WTC11 (cell line): ENCODE results near the gene HPN. TPM values are rescaled to one million over a fixed set of nuclear protein-coding genes. Genes with fewer than 3 reads are reported as not detected.

Experiments used
- ATAC-seq: fragments of 200-7000 bp; cut with Tn5 transposase; 2 replicates; pipeline ENCODE4 v1.10.0; 2021; ENCODE audit warnings: mild to moderate bottlenecking, moderate library complexity
- CTCF ChIA-PET: fragments of 300-600 bp; sonication (Branson Sonifier 250); formaldehyde crosslinking; loops from one replicate; lab custom pipeline; 2021; ENCODE audit warnings: antibody characterized with exemption; lab: Charles Lee
- POLR2A ChIA-PET: fragments of 350-600 bp; sonication (Branson Sonifier 250); formaldehyde crosslinking; loops from one replicate; lab custom pipeline; 2021; ENCODE audit warnings: antibody characterized with exemption; lab: Charles Lee
- DNase-seq: peaks from one replicate; pipeline ENCODE4 v3.0.0; 2021; ENCODE audit warnings: low spot score
- H3K27ac Mint-ChIP-seq: 2 replicates; pipeline ENCODE4 v1.8.0; 2021; ENCODE audit warnings: mixed read lengths
- H3K27me3 Mint-ChIP-seq: 2 replicates; pipeline ENCODE4 v1.8.0; 2021; ENCODE audit warnings: low read depth, mild to moderate bottlenecking, moderate library complexity, mixed read lengths
- H3K36me3 Mint-ChIP-seq: 2 replicates; pipeline ENCODE4 v1.8.0; 2021; ENCODE audit warnings: mixed read lengths
- H3K4me1 Mint-ChIP-seq: 2 replicates; pipeline ENCODE4 v1.8.0; 2022; ENCODE audit warnings: mixed read lengths
- H3K4me3 Mint-ChIP-seq: 2 replicates; pipeline ENCODE4 v1.8.0; 2021; ENCODE audit warnings: mild to moderate bottlenecking, moderate library complexity, mixed read lengths
- H3K9me3 Mint-ChIP-seq: 2 replicates; pipeline ENCODE4 v1.8.0; 2021; ENCODE audit warnings: mixed read lengths
- ATF1 ChIP-seq: sonication (generic); formaldehyde crosslinking; IDR thresholded peaks from 2 replicates; pipeline ENCODE4 v1.8.1; 2023; ENCODE audit warnings: mild to moderate bottlenecking, moderate library complexity, missing genetic modification reagents
- ELF4 ChIP-seq: sonication (generic); formaldehyde crosslinking; IDR thresholded peaks from 2 replicates; pipeline ENCODE4 v1.8.1; 2022; ENCODE audit warnings: low read depth, mild to moderate bottlenecking, moderate library complexity, missing genetic modification reagents
- EMX1 ChIP-seq: fragments of 250-450 bp; sonication (Bioruptor Pico); IDR thresholded peaks from 2 replicates; pipeline ENCODE4 v1.8.0; 2021; ENCODE audit warnings: mild to moderate bottlenecking
- FOXK1 ChIP-seq: sonication (generic); formaldehyde crosslinking; IDR thresholded peaks from 2 replicates; pipeline ENCODE4 v1.8.0; 2022; ENCODE audit warnings: mild to moderate bottlenecking, moderate library complexity, missing genetic modification reagents
- GABPB1 ChIP-seq: sonication (generic); formaldehyde crosslinking; IDR thresholded peaks from 2 replicates; pipeline ENCODE4 v1.8.1; 2023; ENCODE audit warnings: mild to moderate bottlenecking, missing genetic modification reagents
- HMGA2 ChIP-seq: fragments of 250-450 bp; sonication (Bioruptor Pico); IDR thresholded peaks from 2 replicates; pipeline ENCODE4 v1.4.0; 2021; ENCODE audit warnings: mild to moderate bottlenecking, moderate library complexity
- MXD4 ChIP-seq: fragments of 250-450 bp; sonication (Bioruptor Pico); IDR thresholded peaks from 2 replicates; pipeline ENCODE4 v1.8.0; 2021; ENCODE audit warnings: mild to moderate bottlenecking, moderate library complexity, borderline replicate concordance
- NR2C2 ChIP-seq: sonication (generic); formaldehyde crosslinking; IDR thresholded peaks from 2 replicates; pipeline ENCODE4 v1.8.0; 2022; ENCODE audit warnings: mild to moderate bottlenecking, missing genetic modification reagents
- NR3C1 ChIP-seq: sonication (generic); formaldehyde crosslinking; conservative IDR thresholded peaks from 2 replicates; pipeline ENCODE4 v1.8.1; 2023; ENCODE audit warnings: low read depth, mild to moderate bottlenecking, missing genetic modification reagents
- RELA ChIP-seq: sonication (generic); formaldehyde crosslinking; IDR thresholded peaks from 2 replicates; pipeline ENCODE4 v1.8.1; 2022; ENCODE audit warnings: missing genetic modification reagents, mild to moderate bottlenecking, borderline replicate concordance
- SMAD4 ChIP-seq: sonication (generic); formaldehyde crosslinking; IDR thresholded peaks from 2 replicates; pipeline ENCODE4 v1.8.0; 2022; ENCODE audit warnings: mild to moderate bottlenecking, missing genetic modification reagents
- TEAD1 ChIP-seq: sonication (generic); formaldehyde crosslinking; IDR thresholded peaks from 2 replicates; pipeline ENCODE4 v1.8.0; 2022; ENCODE audit warnings: mild to moderate bottlenecking, missing genetic modification reagents
- ZBTB21 ChIP-seq: sonication (generic); formaldehyde crosslinking; IDR thresholded peaks from 2 replicates; pipeline ENCODE4 v1.8.1; 2023; ENCODE audit warnings: mild to moderate bottlenecking, missing genetic modification reagents, borderline replicate concordance
- ZNF416 ChIP-seq: fragments of 250-450 bp; sonication (Bioruptor Pico); IDR thresholded peaks from 2 replicates; pipeline ENCODE4 v1.9.0; 2021; ENCODE audit warnings: mild to moderate bottlenecking, inconsistent platforms
- ZNF671 ChIP-seq: fragments of 250-450 bp; sonication (Bioruptor Pico); IDR thresholded peaks from 2 replicates; pipeline ENCODE4 v1.8.0; 2021; ENCODE audit warnings: mild to moderate bottlenecking
- total RNA-seq: library from RNA; stranded (reverse); gene quantifications from 3 replicates; pipeline ENCODE4 v1.2.3, GENCODE V29; 2021
- TF ChIP-seq, protein P1 (sequence below): fragments of 250-450 bp; sonication (Bioruptor Pico); IDR thresholded peaks from 2 replicates; pipeline ENCODE4 v1.9.0; 2021; ENCODE audit warnings: mild to moderate bottlenecking
- TF ChIP-seq, protein P2 (sequence below): sonication (generic); formaldehyde crosslinking; IDR thresholded peaks from 2 replicates; pipeline ENCODE4 v1.8.1; 2023; ENCODE audit warnings: mild to moderate bottlenecking, missing genetic modification reagents, moderate library complexity
- TF ChIP-seq, protein P3 (sequence below): sonication (generic); formaldehyde crosslinking; IDR thresholded peaks from 2 replicates; pipeline ENCODE4 v1.8.1; 2023; ENCODE audit warnings: mild to moderate bottlenecking, missing genetic modification reagents, borderline replicate concordance
- TF ChIP-seq, protein P4 (sequence below): sonication (generic); formaldehyde crosslinking; IDR thresholded peaks from 2 replicates; pipeline ENCODE4 v1.8.0; 2022; ENCODE audit warnings: mild to moderate bottlenecking, missing genetic modification reagents
- TF ChIP-seq, protein P5 (sequence below): sonication (generic); formaldehyde crosslinking; IDR thresholded peaks from 2 replicates; pipeline ENCODE4 v1.8.0; 2023; ENCODE audit warnings: mild to moderate bottlenecking, missing genetic modification reagents
- TF ChIP-seq, protein P6 (sequence below): sonication (generic); formaldehyde crosslinking; IDR thresholded peaks from 2 replicates; pipeline ENCODE4 v1.8.1; 2023; ENCODE audit warnings: mild to moderate bottlenecking, moderate library complexity, missing genetic modification reagents

Gene HPN
- total RNA-seq, 1 experiment from 2014 or later: 20.8 TPM

DNA sequence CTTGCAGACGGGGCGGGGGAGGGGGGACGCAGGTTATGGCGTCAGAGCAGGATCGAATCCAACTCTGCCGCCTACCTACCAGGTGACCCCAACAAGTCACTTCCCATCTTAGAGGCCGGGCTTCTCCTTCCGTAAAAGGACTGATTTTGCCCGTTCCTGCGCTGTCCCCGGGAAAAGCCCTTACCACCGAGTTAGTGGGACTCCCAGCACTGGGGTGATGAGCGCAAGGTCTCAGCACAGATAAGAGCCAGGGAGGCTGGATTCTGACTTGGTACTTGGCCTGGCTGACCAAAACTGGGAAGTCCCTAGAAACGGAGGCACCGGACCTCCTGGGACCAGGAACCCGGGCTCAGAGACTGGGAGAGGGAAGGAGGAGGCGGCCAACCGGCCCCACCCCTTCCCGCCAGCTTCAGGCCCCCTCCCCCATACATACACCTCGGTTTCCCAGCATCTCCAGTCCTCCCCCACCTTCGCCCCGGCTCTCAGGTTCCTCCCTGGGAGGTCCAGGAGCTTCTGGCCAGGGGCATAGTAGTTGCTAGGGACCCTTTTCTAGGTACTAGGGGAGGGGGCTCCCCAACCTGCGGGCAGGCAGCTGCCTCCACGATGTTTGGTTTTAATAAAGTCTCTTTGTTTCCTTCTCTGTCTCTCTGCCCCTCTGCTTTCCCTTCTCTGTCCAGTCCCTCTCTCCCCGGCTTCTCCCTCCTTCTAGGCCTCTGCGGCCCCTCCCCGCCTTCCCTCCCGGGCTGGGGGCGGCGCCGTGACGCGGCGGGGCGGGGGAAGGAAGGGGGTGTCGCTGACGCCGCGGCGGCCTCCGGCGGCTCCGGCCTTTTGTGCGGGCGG lies 41.8 kb upstream of the HPN start, which contains the start of gene GRAMD1A (continued):
- TF ChIP-seq, protein P1, sequence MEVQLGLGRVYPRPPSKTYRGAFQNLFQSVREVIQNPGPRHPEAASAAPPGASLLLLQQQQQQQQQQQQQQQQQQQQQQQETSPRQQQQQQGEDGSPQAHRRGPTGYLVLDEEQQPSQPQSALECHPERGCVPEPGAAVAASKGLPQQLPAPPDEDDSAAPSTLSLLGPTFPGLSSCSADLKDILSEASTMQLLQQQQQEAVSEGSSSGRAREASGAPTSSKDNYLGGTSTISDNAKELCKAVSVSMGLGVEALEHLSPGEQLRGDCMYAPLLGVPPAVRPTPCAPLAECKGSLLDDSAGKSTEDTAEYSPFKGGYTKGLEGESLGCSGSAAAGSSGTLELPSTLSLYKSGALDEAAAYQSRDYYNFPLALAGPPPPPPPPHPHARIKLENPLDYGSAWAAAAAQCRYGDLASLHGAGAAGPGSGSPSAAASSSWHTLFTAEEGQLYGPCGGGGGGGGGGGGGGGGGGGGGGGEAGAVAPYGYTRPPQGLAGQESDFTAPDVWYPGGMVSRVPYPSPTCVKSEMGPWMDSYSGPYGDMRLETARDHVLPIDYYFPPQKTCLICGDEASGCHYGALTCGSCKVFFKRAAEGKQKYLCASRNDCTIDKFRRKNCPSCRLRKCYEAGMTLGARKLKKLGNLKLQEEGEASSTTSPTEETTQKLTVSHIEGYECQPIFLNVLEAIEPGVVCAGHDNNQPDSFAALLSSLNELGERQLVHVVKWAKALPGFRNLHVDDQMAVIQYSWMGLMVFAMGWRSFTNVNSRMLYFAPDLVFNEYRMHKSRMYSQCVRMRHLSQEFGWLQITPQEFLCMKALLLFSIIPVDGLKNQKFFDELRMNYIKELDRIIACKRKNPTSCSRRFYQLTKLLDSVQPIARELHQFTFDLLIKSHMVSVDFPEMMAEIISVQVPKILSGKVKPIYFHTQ: no peak
- TF ChIP-seq SMAD4 (CRISPR knock-in tag): no peak
- TF ChIP-seq FOXK1 (CRISPR knock-in tag): peak; percentile 16; the same call in 1 of the 2 replicates
- no peak for TF ChIP-seq HMGA2 (CRISPR knock-in tag)
- no peak for TF ChIP-seq NR2C2 (CRISPR knock-in tag)
- TF ChIP-seq, protein P2, sequence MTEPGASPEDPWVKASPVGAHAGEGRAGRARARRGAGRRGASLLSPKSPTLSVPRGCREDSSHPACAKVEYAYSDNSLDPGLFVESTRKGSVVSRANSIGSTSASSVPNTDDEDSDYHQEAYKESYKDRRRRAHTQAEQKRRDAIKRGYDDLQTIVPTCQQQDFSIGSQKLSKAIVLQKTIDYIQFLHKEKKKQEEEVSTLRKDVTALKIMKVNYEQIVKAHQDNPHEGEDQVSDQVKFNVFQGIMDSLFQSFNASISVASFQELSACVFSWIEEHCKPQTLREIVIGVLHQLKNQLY: no peak
- TF ChIP-seq, protein P3, sequence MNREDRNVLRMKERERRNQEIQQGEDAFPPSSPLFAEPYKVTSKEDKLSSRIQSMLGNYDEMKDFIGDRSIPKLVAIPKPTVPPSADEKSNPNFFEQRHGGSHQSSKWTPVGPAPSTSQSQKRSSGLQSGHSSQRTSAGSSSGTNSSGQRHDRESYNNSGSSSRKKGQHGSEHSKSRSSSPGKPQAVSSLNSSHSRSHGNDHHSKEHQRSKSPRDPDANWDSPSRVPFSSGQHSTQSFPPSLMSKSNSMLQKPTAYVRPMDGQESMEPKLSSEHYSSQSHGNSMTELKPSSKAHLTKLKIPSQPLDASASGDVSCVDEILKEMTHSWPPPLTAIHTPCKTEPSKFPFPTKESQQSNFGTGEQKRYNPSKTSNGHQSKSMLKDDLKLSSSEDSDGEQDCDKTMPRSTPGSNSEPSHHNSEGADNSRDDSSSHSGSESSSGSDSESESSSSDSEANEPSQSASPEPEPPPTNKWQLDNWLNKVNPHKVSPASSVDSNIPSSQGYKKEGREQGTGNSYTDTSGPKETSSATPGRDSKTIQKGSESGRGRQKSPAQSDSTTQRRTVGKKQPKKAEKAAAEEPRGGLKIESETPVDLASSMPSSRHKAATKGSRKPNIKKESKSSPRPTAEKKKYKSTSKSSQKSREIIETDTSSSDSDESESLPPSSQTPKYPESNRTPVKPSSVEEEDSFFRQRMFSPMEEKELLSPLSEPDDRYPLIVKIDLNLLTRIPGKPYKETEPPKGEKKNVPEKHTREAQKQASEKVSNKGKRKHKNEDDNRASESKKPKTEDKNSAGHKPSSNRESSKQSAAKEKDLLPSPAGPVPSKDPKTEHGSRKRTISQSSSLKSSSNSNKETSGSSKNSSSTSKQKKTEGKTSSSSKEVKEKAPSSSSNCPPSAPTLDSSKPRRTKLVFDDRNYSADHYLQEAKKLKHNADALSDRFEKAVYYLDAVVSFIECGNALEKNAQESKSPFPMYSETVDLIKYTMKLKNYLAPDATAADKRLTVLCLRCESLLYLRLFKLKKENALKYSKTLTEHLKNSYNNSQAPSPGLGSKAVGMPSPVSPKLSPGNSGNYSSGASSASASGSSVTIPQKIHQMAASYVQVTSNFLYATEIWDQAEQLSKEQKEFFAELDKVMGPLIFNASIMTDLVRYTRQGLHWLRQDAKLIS (CRISPR knock-in tag): no peak
- TF ChIP-seq EMX1 (CRISPR knock-in tag): no peak
- TF ChIP-seq, protein P4, sequence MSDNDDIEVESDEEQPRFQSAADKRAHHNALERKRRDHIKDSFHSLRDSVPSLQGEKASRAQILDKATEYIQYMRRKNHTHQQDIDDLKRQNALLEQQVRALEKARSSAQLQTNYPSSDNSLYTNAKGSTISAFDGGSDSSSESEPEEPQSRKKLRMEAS: no peak; the same call in 1 of the 2 replicates
- TF ChIP-seq, protein P5, sequence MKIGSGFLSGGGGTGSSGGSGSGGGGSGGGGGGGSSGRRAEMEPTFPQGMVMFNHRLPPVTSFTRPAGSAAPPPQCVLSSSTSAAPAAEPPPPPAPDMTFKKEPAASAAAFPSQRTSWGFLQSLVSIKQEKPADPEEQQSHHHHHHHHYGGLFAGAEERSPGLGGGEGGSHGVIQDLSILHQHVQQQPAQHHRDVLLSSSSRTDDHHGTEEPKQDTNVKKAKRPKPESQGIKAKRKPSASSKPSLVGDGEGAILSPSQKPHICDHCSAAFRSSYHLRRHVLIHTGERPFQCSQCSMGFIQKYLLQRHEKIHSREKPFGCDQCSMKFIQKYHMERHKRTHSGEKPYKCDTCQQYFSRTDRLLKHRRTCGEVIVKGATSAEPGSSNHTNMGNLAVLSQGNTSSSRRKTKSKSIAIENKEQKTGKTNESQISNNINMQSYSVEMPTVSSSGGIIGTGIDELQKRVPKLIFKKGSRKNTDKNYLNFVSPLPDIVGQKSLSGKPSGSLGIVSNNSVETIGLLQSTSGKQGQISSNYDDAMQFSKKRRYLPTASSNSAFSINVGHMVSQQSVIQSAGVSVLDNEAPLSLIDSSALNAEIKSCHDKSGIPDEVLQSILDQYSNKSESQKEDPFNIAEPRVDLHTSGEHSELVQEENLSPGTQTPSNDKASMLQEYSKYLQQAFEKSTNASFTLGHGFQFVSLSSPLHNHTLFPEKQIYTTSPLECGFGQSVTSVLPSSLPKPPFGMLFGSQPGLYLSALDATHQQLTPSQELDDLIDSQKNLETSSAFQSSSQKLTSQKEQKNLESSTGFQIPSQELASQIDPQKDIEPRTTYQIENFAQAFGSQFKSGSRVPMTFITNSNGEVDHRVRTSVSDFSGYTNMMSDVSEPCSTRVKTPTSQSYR (CRISPR knock-in tag): peak; percentile 57; the same call in 1 of the 2 replicates
- TF ChIP-seq, all 79 proteins: peak for 11

DNA sequence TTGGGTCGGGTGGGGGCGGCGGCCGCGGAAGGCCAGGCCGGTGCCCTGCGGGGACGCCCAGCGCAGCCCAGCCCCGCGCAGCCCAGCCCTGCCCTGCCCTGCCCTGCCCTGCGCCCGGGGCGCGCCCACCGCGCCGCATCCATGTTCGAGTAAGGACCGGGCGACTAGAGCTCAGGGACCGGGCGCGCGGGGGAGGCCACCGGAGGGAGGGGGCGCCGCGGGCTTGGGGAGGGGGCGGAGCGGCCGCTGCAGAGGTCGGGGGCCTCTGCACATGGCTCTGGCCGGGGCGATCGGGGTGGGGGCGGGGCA lies 41.2 kb upstream of the HPN start:
- DNase-seq (no peak), ATAC-seq (no peak; the same call in 1 of the 2 replicates)
- ChIA-PET CTCF (interaction anchor here (0.9 to 4.0 kb wide), 8 partner anchors 13 to 161 kb away, joined by 3 to 17 read pairs (median 6); no protein-coding TSS in a partner anchor), POLR2A (interaction anchor here (1.0 to 1.5 kb wide), 4 partner anchors 25 to 323 kb away, joined by 3 to 5 read pairs (median 4); partner anchors contain the start of gene ZNF302)
- H3K4me3 Mint-ChIP-seq: no peak overlapping the region
- H3K4me1 Mint-ChIP-seq: peaks cover 64% of the 10 kb centered on the region
- H3K27me3 Mint-ChIP-seq: no peaks in the 10 kb centered on the region
- no peaks in the 10 kb centered on the region for H3K9me3 Mint-ChIP-seq
- peaks cover 24% of the 10 kb centered on the region for H3K36me3 Mint-ChIP-seq
- H3K27ac Mint-ChIP-seq: no peak overlapping the region
- TF ChIP-seq ATF1 (CRISPR knock-in tag): no peak
- TF ChIP-seq, protein P6, sequence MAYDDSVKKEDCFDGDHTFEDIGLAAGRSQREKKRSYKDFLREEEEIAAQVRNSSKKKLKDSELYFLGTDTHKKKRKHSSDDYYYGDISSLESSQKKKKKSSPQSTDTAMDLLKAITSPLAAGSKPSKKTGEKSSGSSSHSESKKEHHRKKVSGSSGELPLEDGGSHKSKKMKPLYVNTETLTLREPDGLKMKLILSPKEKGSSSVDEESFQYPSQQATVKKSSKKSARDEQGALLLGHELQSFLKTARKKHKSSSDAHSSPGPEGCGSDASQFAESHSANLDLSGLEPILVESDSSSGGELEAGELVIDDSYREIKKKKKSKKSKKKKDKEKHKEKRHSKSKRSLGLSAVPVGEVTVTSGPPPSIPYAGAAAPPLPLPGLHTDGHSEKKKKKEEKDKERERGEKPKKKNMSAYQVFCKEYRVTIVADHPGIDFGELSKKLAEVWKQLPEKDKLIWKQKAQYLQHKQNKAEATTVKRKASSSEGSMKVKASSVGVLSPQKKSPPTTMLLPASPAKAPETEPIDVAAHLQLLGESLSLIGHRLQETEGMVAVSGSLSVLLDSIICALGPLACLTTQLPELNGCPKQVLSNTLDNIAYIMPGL (CRISPR knock-in tag): no peak
- no peak for TF ChIP-seq NR3C1 (CRISPR knock-in tag)
- no peak for TF ChIP-seq ZNF416 (CRISPR knock-in tag)
- no peak for TF ChIP-seq TEAD1 (CRISPR knock-in tag)
- TF ChIP-seq ZNF671 (CRISPR knock-in tag): no peak
- TF ChIP-seq ZBTB21: no peak
- TF ChIP-seq RELA (CRISPR knock-in tag): no peak
- TF ChIP-seq, protein P5 (CRISPR knock-in tag): no peak
- TF ChIP-seq ELF4 (CRISPR knock-in tag): no peak
- no peak for TF ChIP-seq GABPB1 (CRISPR knock-in tag)
- TF ChIP-seq MXD4 (CRISPR knock-in tag): no peak
